Measurements from ENCODE around the gene MACROD1. TPM values are rescaled to one million over a fixed set of nuclear protein-coding genes. Genes with fewer than 3 reads are reported as not detected.

Gene MACROD1
- polyA plus RNA-seq, 1 donor (not counting 4 experiments of a cell fraction or from before 2014, with no cell fraction given) = 4.6 TPM

DNA sequence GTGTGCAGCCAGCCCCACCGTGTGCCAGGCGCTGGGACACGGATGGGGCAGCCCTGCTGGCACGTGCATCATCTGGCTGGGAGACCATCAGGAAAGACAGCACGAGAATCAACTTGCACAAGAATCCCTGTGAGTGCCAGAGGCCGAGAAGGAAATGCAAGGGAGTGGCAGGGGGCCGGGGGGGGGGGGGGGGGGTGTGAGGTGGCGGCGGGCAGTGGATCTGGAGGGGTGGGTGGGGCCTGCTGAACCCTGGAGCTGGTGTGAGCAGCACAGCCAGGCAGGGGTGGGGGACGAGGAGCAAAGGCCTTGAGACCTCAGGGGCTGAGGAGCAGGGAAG, 144.2 kb downstream of the MACROD1 start:
- H3K4me3 ChIP-seq (ENCODE audit: control insufficient read depth in 2 of 3, extremely low read depth in 1 of 3, insufficient read depth in 2 of 3, low read depth in 1 of 3, low read length in 3 of 3) = no peak overlapping the region
- H3K9me1 ChIP-seq (ENCODE audit: control insufficient read depth, extremely low read depth, insufficient read depth, low read length) = no peaks in the 10 kb centered on the region
- no peak overlapping the region for H2AFZ ChIP-seq (ENCODE audit: control insufficient read depth, low read length)
- H3K27me3 ChIP-seq (ENCODE audit: control insufficient read depth, extremely low read depth, insufficient read depth, low read length) = peaks cover 23% of the 10 kb centered on the region
- H3K79me2 ChIP-seq (ENCODE audit: control insufficient read depth, insufficient read depth, low read length) = no peaks in the 10 kb centered on the region
- H3K9ac ChIP-seq (ENCODE audit: control insufficient read depth, extremely low read depth, insufficient read depth, low read length) = no peak overlapping the region
- no peaks in the 10 kb centered on the region for H3K36me3 ChIP-seq (ENCODE audit: control insufficient read depth in 2 of 2, extremely low read depth in 1 of 2, insufficient read depth in 2 of 2, low read length in 2 of 2)
- H3K27ac ChIP-seq (ENCODE audit: control insufficient read depth, insufficient read depth, low read length) = no peak overlapping the region
- no peaks in the 10 kb centered on the region for H3K9me3 ChIP-seq (ENCODE audit: control insufficient read depth, low read depth, low read length)
- peaks cover 4% of the 10 kb centered on the region for H3K4me1 ChIP-seq (ENCODE audit: control insufficient read depth, extremely low read depth, insufficient read depth, low read length)
- no peak for FAIRE-seq
- no peak overlapping the region for H3K4me2 ChIP-seq (ENCODE audit: control insufficient read depth, extremely low read depth, insufficient read depth, low read depth, low read length)
- TF ChIP-seq CTCF (optimal IDR thresholded peaks at IDR 0.05 in 1 of 3, IDR thresholded peaks at IDR 0.05 in 1 of 3, conservative IDR thresholded peaks at IDR 0.05 in 1 of 3; ENCODE audit: extremely low read depth in 1 of 3, insufficient read depth in 2 of 3, low read length in 3 of 3) (peak in 1 of 3 experiments; percentile 58), EZH2 (IDR thresholded peaks at IDR 0.05; ENCODE audit: low read length) (no peak)
- H4K20me1 ChIP-seq (ENCODE audit: control insufficient read depth, extremely low read depth, insufficient read depth, low read length) = no peaks in the 10 kb centered on the region
- dilution Hi-C loops (cut with MboI; ENCODE audit: extremely low pct_ligation_motif_present, low sequenced_read_pairs) = no loop called here
- no peak for DNase-seq (ENCODE audit: low read depth, low spot score)

GRCh38 chr11:64020976-64021756, 144.7 kb downstream of the MACROD1 start:
- Histone ChIP-seq H3K9me1 (ENCODE audit: control insufficient read depth, extremely low read depth, insufficient read depth, low read length) (no peaks in the 10 kb centered on the region), H3K9me3 (ENCODE audit: control insufficient read depth, low read depth, low read length) (no peaks in the 10 kb centered on the region), H3K9ac (ENCODE audit: control insufficient read depth, extremely low read depth, insufficient read depth, low read length) (no peak overlapping the region), H2AFZ (ENCODE audit: control insufficient read depth, low read length) (no peak overlapping the region), H3K4me2 (ENCODE audit: control insufficient read depth, extremely low read depth, insufficient read depth, low read depth, low read length) (no peak overlapping the region), H4K20me1 (ENCODE audit: control insufficient read depth, extremely low read depth, insufficient read depth, low read length) (no peaks in the 10 kb centered on the region), H3K36me3 (ENCODE audit: control insufficient read depth in 2 of 2, extremely low read depth in 1 of 2, insufficient read depth in 2 of 2, low read length in 2 of 2) (no peaks in the 10 kb centered on the region), H3K79me2 (ENCODE audit: control insufficient read depth, insufficient read depth, low read length) (no peaks in the 10 kb centered on the region), H3K4me3 (ENCODE audit: control insufficient read depth in 2 of 3, extremely low read depth in 1 of 3, insufficient read depth in 2 of 3, low read depth in 1 of 3, low read length in 3 of 3) (no peak overlapping the region), H3K4me1 (ENCODE audit: control insufficient read depth, extremely low read depth, insufficient read depth, low read length) (peaks cover 4% of the 10 kb centered on the region), H3K27me3 (ENCODE audit: control insufficient read depth, extremely low read depth, insufficient read depth, low read length) (peaks cover 21% of the 10 kb centered on the region), H3K27ac (ENCODE audit: control insufficient read depth, insufficient read depth, low read length) (no peak overlapping the region)
- no peak for FAIRE-seq
- TF ChIP-seq EZH2 (IDR thresholded peaks at IDR 0.05; ENCODE audit: low read length) (no peak), CTCF (optimal IDR thresholded peaks at IDR 0.05 in 1 of 3, IDR thresholded peaks at IDR 0.05 in 1 of 3, conservative IDR thresholded peaks at IDR 0.05 in 1 of 3; ENCODE audit: extremely low read depth in 1 of 3, insufficient read depth in 2 of 3, low read length in 3 of 3) (no peak)
- no peak for DNase-seq (ENCODE audit: low read depth, low spot score)
- dilution Hi-C loops (cut with MboI; ENCODE audit: extremely low pct_ligation_motif_present, low sequenced_read_pairs) = no loop called here

Measured in keratinocyte (primary cell).